Progenitor cell of endocrine pancreas (in vitro differentiated cells): Measurements from ENCODE around the gene ENTPD6. TPM values are rescaled to one million over a fixed set of nuclear protein-coding genes. Genes with fewer than 3 reads are reported as not detected.
A peak's percentile ranks its signal among the peaks of the same experiment; 100 is the strongest.

Experiments
- DNase-seq: peaks from one replicate; pipeline ENCODE4 v3.0.0; 2021; ENCODE audit warnings: low spot score; ENCODE audit not compliant: unreplicated experiment
- H3K27ac Mint-ChIP-seq: 2 replicates; pipeline ENCODE4 v1.8.0; 2021; ENCODE audit warnings: mild to moderate bottlenecking, moderate library complexity, mixed read lengths
- H3K27me3 Mint-ChIP-seq: 2 replicates; pipeline ENCODE4 v1.8.0; 2021; ENCODE audit warnings: mixed read lengths
- H3K36me3 Mint-ChIP-seq: 2 replicates; pipeline ENCODE4 v1.8.0; 2022; ENCODE audit warnings: mixed read lengths; ENCODE audit not compliant: insufficient read depth
- H3K4me1 Mint-ChIP-seq: 2 replicates; pipeline ENCODE4 v1.8.0; 2021; ENCODE audit warnings: low read depth, mixed read lengths
- H3K4me3 Mint-ChIP-seq: 2 replicates; pipeline ENCODE4 v1.8.0; 2021; ENCODE audit warnings: low read depth, mild to moderate bottlenecking, moderate library complexity, mixed read lengths
- H3K9me3 Mint-ChIP-seq: 2 replicates; pipeline ENCODE4 v1.8.0; 2021; ENCODE audit warnings: low read depth, mixed read lengths
- long read RNA-seq: library from polyadenylated mRNA; unstranded; transcript quantifications from one replicate; pipeline ENCODE4 v2.0.0, GENCODE V29; 2020
- total RNA-seq: library from RNA; stranded (reverse); gene quantifications from 2 replicates; pipeline ENCODE4 v1.2.1, GENCODE V29; 2021
- TF ChIP-seq, protein P1 (sequence below): fragments of 200-600 bp; sonication (generic); IDR thresholded peaks from one replicate; pipeline ENCODE4 v1.5.0; 2021; ENCODE audit warnings: antibody characterized with exemption, mild to moderate bottlenecking; ENCODE audit not compliant: unreplicated experiment

The ENTPD6 gene
- 85.1 and 89.2 TPM in 2 replicates for total RNA-seq
- long read RNA-seq, transcript ENTPD6-203 (15 exons, 2,750 nt): major isoform, 8 of 64 reads
- long read RNA-seq, transcript ENTPD6-201 (14 exons, 2,708 nt): major isoform, 8 of 64 reads
- long read RNA-seq, partial matches to known transcripts: 14 of 64 reads
- long read RNA-seq, other reads (novel, unspliced or antisense): 28 of 64 reads

- Mint-ChIP-seq H3K9me3 (no peaks in the 10 kb centered on the region), H3K4me1 (peaks cover 14% of the 10 kb centered on the region), H3K27ac (peak within 1 kb of the TSS; percentile 98), H3K4me3 (peak within 1 kb of the TSS; percentile 97), H3K36me3 (no peaks in the 10 kb centered on the region), H3K27me3 (peaks cover 12% of the 10 kb centered on the region)
- TF ChIP-seq, protein P1, sequence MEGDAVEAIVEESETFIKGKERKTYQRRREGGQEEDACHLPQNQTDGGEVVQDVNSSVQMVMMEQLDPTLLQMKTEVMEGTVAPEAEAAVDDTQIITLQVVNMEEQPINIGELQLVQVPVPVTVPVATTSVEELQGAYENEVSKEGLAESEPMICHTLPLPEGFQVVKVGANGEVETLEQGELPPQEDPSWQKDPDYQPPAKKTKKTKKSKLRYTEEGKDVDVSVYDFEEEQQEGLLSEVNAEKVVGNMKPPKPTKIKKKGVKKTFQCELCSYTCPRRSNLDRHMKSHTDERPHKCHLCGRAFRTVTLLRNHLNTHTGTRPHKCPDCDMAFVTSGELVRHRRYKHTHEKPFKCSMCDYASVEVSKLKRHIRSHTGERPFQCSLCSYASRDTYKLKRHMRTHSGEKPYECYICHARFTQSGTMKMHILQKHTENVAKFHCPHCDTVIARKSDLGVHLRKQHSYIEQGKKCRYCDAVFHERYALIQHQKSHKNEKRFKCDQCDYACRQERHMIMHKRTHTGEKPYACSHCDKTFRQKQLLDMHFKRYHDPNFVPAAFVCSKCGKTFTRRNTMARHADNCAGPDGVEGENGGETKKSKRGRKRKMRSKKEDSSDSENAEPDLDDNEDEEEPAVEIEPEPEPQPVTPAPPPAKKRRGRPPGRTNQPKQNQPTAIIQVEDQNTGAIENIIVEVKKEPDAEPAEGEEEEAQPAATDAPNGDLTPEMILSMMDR: no peak
- DNase-seq: peak; percentile 93
Observed at GRCh38 chr20:25195014-25195961, at the start of gene ENTPD6. Gene ENTPD6 (plus strand): TSS chr20:25195712. CDS start chr20:25206537, 10,825 bp downstream.

DNA sequence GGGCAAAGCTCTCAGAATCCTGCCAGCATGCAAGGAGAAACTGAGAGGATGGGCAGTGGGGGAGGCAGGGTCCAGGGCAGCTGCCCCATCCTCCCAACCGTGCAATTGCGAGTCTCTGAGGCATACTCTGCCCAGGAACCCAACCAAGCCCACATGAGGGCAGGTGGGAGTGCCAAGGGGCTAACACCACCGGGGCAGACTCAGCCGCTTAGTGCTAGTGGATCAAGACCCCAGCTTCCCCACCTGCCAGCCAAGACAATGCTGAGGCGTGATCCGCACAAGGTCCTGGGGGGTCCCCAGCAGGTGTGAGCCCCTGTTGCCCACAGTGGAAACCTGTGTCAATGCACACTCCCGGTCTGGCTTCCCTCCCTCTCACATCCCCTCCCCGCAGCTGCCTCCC is 48.5 kb upstream of the ENTPD6 start:
- no peaks in the 10 kb centered on the region for H3K9me3 Mint-ChIP-seq

GRCh38 chr20:25147716-25148115 is 47.8 kb upstream of the ENTPD6 start:
- no peak overlapping the region for H3K4me3 Mint-ChIP-seq
- no peak overlapping the region for H3K27ac Mint-ChIP-seq
- H3K36me3 Mint-ChIP-seq: no peaks in the 10 kb centered on the region
- H3K4me1 Mint-ChIP-seq: no peaks in the 10 kb centered on the region
- DNase-seq: no peak
- H3K9me3 Mint-ChIP-seq: no peaks in the 10 kb centered on the region
- H3K27me3 Mint-ChIP-seq: peaks cover 40% of the 10 kb centered on the region
- TF ChIP-seq, protein P1: no peak

More for the DNA sequence above, 48.5 kb upstream of the ENTPD6 start:
- Mint-ChIP-seq H3K27me3 (peaks cover 36% of the 10 kb centered on the region), H3K4me3 (no peak overlapping the region), H3K4me1 (no peaks in the 10 kb centered on the region), H3K27ac (no peak overlapping the region), H3K36me3 (no peaks in the 10 kb centered on the region)
- no peak for DNase-seq
- TF ChIP-seq, protein P1: no peak

GRCh38 chr20:25148181-25148981 is 47.1 kb upstream of the ENTPD6 start:
- no peaks in the 10 kb centered on the region for H3K36me3 Mint-ChIP-seq
- no peaks in the 10 kb centered on the region for H3K4me1 Mint-ChIP-seq
- DNase-seq: no peak
- H3K27ac Mint-ChIP-seq: peak overlapping the region; percentile 78
- no peaks in the 10 kb centered on the region for H3K9me3 Mint-ChIP-seq
- H3K27me3 Mint-ChIP-seq: peaks cover 40% of the 10 kb centered on the region
- peak overlapping the region; percentile 47 for H3K4me3 Mint-ChIP-seq
- TF ChIP-seq, protein P1: no peak
